Keratinocyte (primary cell): ENCODE data around the gene FSTL5.

ENCODE experiments used
- CTCF ChIP-seq, 3 experiments: IDR thresholded peaks in 1 of 3; conservative IDR thresholded peaks in 1 of 3; optimal IDR thresholded peaks in 1 of 3; 2 replicates in 2 of 3; 3 replicates in 1 of 3; pipeline versions ENCODE3 to v1.5.1; 2011; ENCODE audit warnings: low read length in 3 of 3, mild to moderate bottlenecking in 3 of 3, moderate library complexity in 2 of 3, control low read depth in 1 of 3, inconsistent platforms in 1 of 3; ENCODE audit not compliant: insufficient read depth in 2 of 3; ENCODE audit errors: extremely low read depth in 1 of 3
- EZH2 ChIP-seq: IDR thresholded peaks from one replicate; pipeline ENCODE4 v1.6.1; 2012; ENCODE audit warnings: inconsistent platforms, mild to moderate bottlenecking, low read length, moderate library complexity

GRCh38 chr4:161680146-161680545 is 483.7 kb downstream of the FSTL5 start:
- TF ChIP-seq CTCF (optimal IDR thresholded peaks at IDR 0.05 in 1 of 3, IDR thresholded peaks at IDR 0.05 in 1 of 3, conservative IDR thresholded peaks at IDR 0.05 in 1 of 3; ENCODE audit: extremely low read depth in 1 of 3, insufficient read depth in 2 of 3, low read length in 3 of 3) = no peak
- TF ChIP-seq EZH2 = no peak
